ENCODE measurements around the gene FMNL1. TPM values are rescaled to one million over a fixed set of nuclear protein-coding genes. Genes with fewer than 3 reads are reported as not detected.

Gene FMNL1
- total RNA-seq, 1 donor from 2014 or later: 3.1 TPM

GRCh38 chr17:45256114-45256966, 34.7 kb downstream of the FMNL1 start:
- Histone ChIP-seq H3K9me3 (ENCODE audit: control insufficient read depth in 3 of 3, low read length in 3 of 3) (no peaks in the 10 kb centered on the region), H3K4me1 (ENCODE audit: control insufficient read depth in 3 of 3, insufficient read depth in 3 of 3, low read length in 3 of 3) (peaks cover 9 to 15% (median 14%) of the 10 kb centered on the region in 3 donors), H3K4me3 (ENCODE audit: low read length in 3 of 3) (no peak overlapping the region), H3K27ac (ENCODE audit: low read depth, low read length) (no peak overlapping the region), H3K27me3 (ENCODE audit: control insufficient read depth in 3 of 3, insufficient read depth in 3 of 3, low read length in 3 of 3) (no peaks in the 10 kb centered on the region), H3K9ac (ENCODE audit: low read depth in 1 of 3, low read length in 3 of 3) (no peak overlapping the region), H3K36me3 (ENCODE audit: control insufficient read depth in 3 of 3, insufficient read depth in 3 of 3, low read length in 3 of 3) (no peaks in the 10 kb centered on the region)

GRCh38 chr17:45257115-45257514, 35.4 kb downstream of the FMNL1 start:
- Histone ChIP-seq H3K9ac (ENCODE audit: low read depth in 1 of 3, low read length in 3 of 3) (no peak overlapping the region), H3K36me3 (ENCODE audit: control insufficient read depth in 3 of 3, insufficient read depth in 3 of 3, low read length in 3 of 3) (no peaks in the 10 kb centered on the region), H3K4me1 (ENCODE audit: control insufficient read depth in 3 of 3, insufficient read depth in 3 of 3, low read length in 3 of 3) (peaks cover 14 to 20% (median 18%) of the 10 kb centered on the region in 3 donors), H3K4me3 (ENCODE audit: low read length in 3 of 3) (no peak overlapping the region), H3K9me3 (ENCODE audit: control insufficient read depth in 3 of 3, low read length in 3 of 3) (no peaks in the 10 kb centered on the region), H3K27ac (ENCODE audit: low read depth, low read length) (no peak overlapping the region), H3K27me3 (ENCODE audit: control insufficient read depth in 3 of 3, insufficient read depth in 3 of 3, low read length in 3 of 3) (no peaks in the 10 kb centered on the region)

GRCh38 chr17:45258981-45259380, 37.3 kb downstream of the FMNL1 start:
- no peaks in the 10 kb centered on the region for H3K9me3 ChIP-seq (ENCODE audit: control insufficient read depth in 3 of 3, low read length in 3 of 3)
- H3K27me3 ChIP-seq (ENCODE audit: control insufficient read depth in 3 of 3, insufficient read depth in 3 of 3, low read length in 3 of 3): no peaks in the 10 kb centered on the region
- peaks cover 33 to 39% (median 37%) of the 10 kb centered on the region in 3 donors for H3K4me1 ChIP-seq (ENCODE audit: control insufficient read depth in 3 of 3, insufficient read depth in 3 of 3, low read length in 3 of 3)
- no peak overlapping the region for H3K4me3 ChIP-seq (ENCODE audit: low read length in 3 of 3)
- no peak overlapping the region for H3K9ac ChIP-seq (ENCODE audit: low read depth in 1 of 3, low read length in 3 of 3)
- peaks cover 2 to 5% (median 5%) of the 10 kb centered on the region in 3 donors for H3K36me3 ChIP-seq (ENCODE audit: control insufficient read depth in 3 of 3, insufficient read depth in 3 of 3, low read length in 3 of 3)
- H3K27ac ChIP-seq (ENCODE audit: low read depth, low read length): no peak overlapping the region

- Histone ChIP-seq H3K36me3 (ENCODE audit: control insufficient read depth in 3 of 3, insufficient read depth in 3 of 3, low read length in 3 of 3) (peaks cover 13 to 18% (median 15%) of the 10 kb centered on the region in 3 donors), H3K27me3 (ENCODE audit: control insufficient read depth in 3 of 3, insufficient read depth in 3 of 3, low read length in 3 of 3) (no peaks in the 10 kb centered on the region), H3K9ac (ENCODE audit: low read depth in 1 of 3, low read length in 3 of 3) (no peak overlapping the region), H3K27ac (ENCODE audit: low read depth, low read length) (peak overlapping the region; percentile 41), H3K9me3 (ENCODE audit: control insufficient read depth in 3 of 3, low read length in 3 of 3) (no peaks in the 10 kb centered on the region), H3K4me1 (ENCODE audit: control insufficient read depth in 3 of 3, insufficient read depth in 3 of 3, low read length in 3 of 3) (peaks cover 34 to 52% (median 44%) of the 10 kb centered on the region in 3 donors), H3K4me3 (ENCODE audit: low read length in 3 of 3) (no peak overlapping the region)
These were observed 38.6 kb downstream of the FMNL1 start for GRCh38 chr17:45260204-45260783.

GRCh38 chr17:45261577-45262515, 40.2 kb downstream of the FMNL1 start, which contains the start of gene SPATA32:
Gene SPATA32, minus strand, starts transcription at chr17:45262094. Its CDS starts 78 bp downstream, at chr17:45262016.
- H3K27ac ChIP-seq (ENCODE audit: low read depth, low read length): peak within 1 kb of the TSS; percentile 41
- H3K9me3 ChIP-seq (ENCODE audit: control insufficient read depth in 3 of 3, low read length in 3 of 3): no peaks in the 10 kb centered on the region
- peaks cover 34 to 66% (median 52%) of the 10 kb centered on the region in 3 donors for H3K4me1 ChIP-seq (ENCODE audit: control insufficient read depth in 3 of 3, insufficient read depth in 3 of 3, low read length in 3 of 3)
- peaks cover 18 to 29% (median 21%) of the 10 kb centered on the region in 3 donors for H3K36me3 ChIP-seq (ENCODE audit: control insufficient read depth in 3 of 3, insufficient read depth in 3 of 3, low read length in 3 of 3)
- peak within 1 kb of the TSS; percentile 51 to 70 (median 58) for H3K4me3 ChIP-seq (ENCODE audit: low read length in 3 of 3)
- peak within 1 kb of the TSS; percentile 51 to 78 (median 70) for H3K9ac ChIP-seq (ENCODE audit: low read depth in 1 of 3, low read length in 3 of 3)
- H3K27me3 ChIP-seq (ENCODE audit: control insufficient read depth in 3 of 3, insufficient read depth in 3 of 3, low read length in 3 of 3): no peaks in the 10 kb centered on the region

- peaks cover 34 to 67% (median 52%) of the 10 kb centered on the region in 3 donors for H3K4me1 ChIP-seq (ENCODE audit: control insufficient read depth in 3 of 3, insufficient read depth in 3 of 3, low read length in 3 of 3)
- H3K27me3 ChIP-seq (ENCODE audit: control insufficient read depth in 3 of 3, insufficient read depth in 3 of 3, low read length in 3 of 3): no peaks in the 10 kb centered on the region
- peak overlapping the region; percentile 14 to 78 (median 51) for H3K9ac ChIP-seq (ENCODE audit: low read depth in 1 of 3, low read length in 3 of 3)
- H3K27ac ChIP-seq (ENCODE audit: low read depth, low read length): peak overlapping the region; percentile 31
- H3K4me3 ChIP-seq (ENCODE audit: low read length in 3 of 3): peak overlapping the region; percentile 51 to 70 (median 58)
- H3K9me3 ChIP-seq (ENCODE audit: control insufficient read depth in 3 of 3, low read length in 3 of 3): no peaks in the 10 kb centered on the region
- H3K36me3 ChIP-seq (ENCODE audit: control insufficient read depth in 3 of 3, insufficient read depth in 3 of 3, low read length in 3 of 3): peaks cover 27 to 39% (median 28%) of the 10 kb centered on the region in 3 donors
These were observed 41.1 kb downstream of the FMNL1 start for GRCh38 chr17:45262516-45263476.

GRCh38 chr17:45263477-45263860, 41.8 kb downstream of the FMNL1 start:
- Histone ChIP-seq H3K4me1 (ENCODE audit: control insufficient read depth in 3 of 3, insufficient read depth in 3 of 3, low read length in 3 of 3) (peaks cover 34 to 67% (median 52%) of the 10 kb centered on the region in 3 donors), H3K4me3 (ENCODE audit: low read length in 3 of 3) (peak overlapping the region in 1 of 3 donors; percentile 6), H3K9me3 (ENCODE audit: control insufficient read depth in 3 of 3, low read length in 3 of 3) (no peaks in the 10 kb centered on the region), H3K27me3 (ENCODE audit: control insufficient read depth in 3 of 3, insufficient read depth in 3 of 3, low read length in 3 of 3) (no peaks in the 10 kb centered on the region), H3K9ac (ENCODE audit: low read depth in 1 of 3, low read length in 3 of 3) (peak overlapping the region; percentile 3 to 78 (median 11)), H3K27ac (ENCODE audit: low read depth, low read length) (peak overlapping the region; percentile 31), H3K36me3 (ENCODE audit: control insufficient read depth in 3 of 3, insufficient read depth in 3 of 3, low read length in 3 of 3) (peaks cover 31 to 45% (median 34%) of the 10 kb centered on the region in 3 donors)

- Histone ChIP-seq H3K4me3 (ENCODE audit: low read length in 3 of 3) (no peak overlapping the region), H3K9ac (ENCODE audit: low read depth in 1 of 3, low read length in 3 of 3) (peak overlapping the region in 1 of 3 donors; percentile 78), H3K9me3 (ENCODE audit: control insufficient read depth in 3 of 3, low read length in 3 of 3) (no peaks in the 10 kb centered on the region), H3K4me1 (ENCODE audit: control insufficient read depth in 3 of 3, insufficient read depth in 3 of 3, low read length in 3 of 3) (peaks cover 34 to 67% (median 52%) of the 10 kb centered on the region in 3 donors), H3K27ac (ENCODE audit: low read depth, low read length) (no peak overlapping the region), H3K27me3 (ENCODE audit: control insufficient read depth in 3 of 3, insufficient read depth in 3 of 3, low read length in 3 of 3) (no peaks in the 10 kb centered on the region), H3K36me3 (ENCODE audit: control insufficient read depth in 3 of 3, insufficient read depth in 3 of 3, low read length in 3 of 3) (peaks cover 40 to 53% (median 43%) of the 10 kb centered on the region in 3 donors)
These were observed 42.7 kb downstream of the FMNL1 start for GRCh38 chr17:45264430-45264829.

All from skeletal muscle tissue (tissue), 4 donors.